AML-193 (cell line): ENCODE measurements around the gene ISOC2.

Experiments
- DNase-seq, 2 experiments: peaks; one replicate each; lab custom pipeline; 2025; lab: John Stamatoyannopoulos, UW

Gene ISOC2

GRCh38 chr19:55477905-55478304 lies 16.5 kb upstream of the ISOC2 start:
- DNase-seq: no peak

GRCh38 chr19:55476100-55476775 lies 14.8 kb upstream of the ISOC2 start, which contains the start of gene ZNF628:
Gene ZNF628, plus strand, starts transcription at chr19:55476617. Its CDS starts 3,294 bp downstream, at chr19:55479911.
- DNase-seq: peak; percentile 90 to 92

- no peak for DNase-seq
These were observed 13.1 kb upstream of the ISOC2 start for GRCh38 chr19:55474269-55475265.

GRCh38 chr19:55473225-55474012 lies 12.0 kb upstream of the ISOC2 start:
- DNase-seq: no peak

GRCh38 chr19:55472463-55472862 lies 11.0 kb upstream of the ISOC2 start:
- DNase-seq: no peak

GRCh38 chr19:55471266-55471665 lies 9.8 kb upstream of the ISOC2 start:
- DNase-seq: no peak

- no peak for DNase-seq
These were observed 6.6 kb upstream of the ISOC2 start for GRCh38 chr19:55468054-55468393.

- peak; percentile 32 to 60 for DNase-seq
These were observed 6.0 kb upstream of the ISOC2 start for GRCh38 chr19:55467236-55468053.

GRCh38 chr19:55466241-55466614 lies 4.8 kb upstream of the ISOC2 start:
- no peak for DNase-seq

- no peak for DNase-seq
These were observed 4.2 kb upstream of the ISOC2 start for GRCh38 chr19:55465460-55466240.

- DNase-seq: no peak
These were observed 3.2 kb upstream of the ISOC2 start, which contains the start of gene C19orf85 for GRCh38 chr19:55464662-55465054. Gene C19orf85, minus strand, starts transcription at chr19:55464751. Its CDS starts 197 bp downstream, at chr19:55464554.

GRCh38 chr19:55464039-55464661 lies 2.7 kb upstream of the ISOC2 start:
- DNase-seq: no peak

- DNase-seq: no peak
These were observed 2.2 kb upstream of the ISOC2 start for GRCh38 chr19:55463583-55464031.

- no peak for DNase-seq
These were observed 1.3 kb upstream of the ISOC2 start for GRCh38 chr19:55462722-55463121.

GRCh38 chr19:55461974-55462626 lies 658 bp upstream of the ISOC2 start:
- DNase-seq: peak; percentile 8 to 29

GRCh38 chr19:55460670-55461258 lies 678 bp downstream of the ISOC2 start:
- peak; percentile 26 to 29 for DNase-seq

- no peak for DNase-seq
These were observed 1.3 kb downstream of the ISOC2 start for GRCh38 chr19:55459950-55460657.

- no peak for DNase-seq
These were observed 1.9 kb downstream of the ISOC2 start for GRCh38 chr19:55459551-55459949.
